RCC 7860 (cell line): ENCODE data around the gene SLC12A8.

Source experiments
- DNase-seq: peaks from one replicate; pipeline ENCODE4 v3.0.0-alpha.2; 2015; ENCODE audit warnings: low spot score
- FAIRE-seq: peaks from 2 replicates; lab custom pipeline; 2012; peaks lifted over from hg19 to GRCh38; lab: Jason Lieb, UNC

The SLC12A8 gene

DNA sequence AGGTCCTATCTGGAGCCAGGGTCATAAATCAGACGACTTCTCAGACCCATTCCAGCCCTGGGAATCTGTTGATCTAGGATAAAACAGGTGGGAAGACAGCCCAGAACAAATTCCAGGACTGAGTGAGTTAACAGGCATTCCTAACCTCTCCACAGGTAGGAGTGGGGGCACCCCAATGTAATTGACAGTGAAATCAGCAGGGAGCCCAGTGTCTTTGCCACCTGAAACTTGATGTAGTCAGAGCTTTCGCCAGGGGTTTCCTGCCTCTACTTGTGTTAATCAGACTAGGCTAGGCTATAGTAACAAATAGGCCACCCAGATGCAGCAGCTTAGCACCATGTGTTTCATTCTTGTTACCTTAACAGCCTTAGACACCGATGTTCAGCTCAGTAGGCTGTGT, 154.0 kb downstream of the SLC12A8 start:
- FAIRE-seq (no peak), DNase-seq (no peak)

DNA sequence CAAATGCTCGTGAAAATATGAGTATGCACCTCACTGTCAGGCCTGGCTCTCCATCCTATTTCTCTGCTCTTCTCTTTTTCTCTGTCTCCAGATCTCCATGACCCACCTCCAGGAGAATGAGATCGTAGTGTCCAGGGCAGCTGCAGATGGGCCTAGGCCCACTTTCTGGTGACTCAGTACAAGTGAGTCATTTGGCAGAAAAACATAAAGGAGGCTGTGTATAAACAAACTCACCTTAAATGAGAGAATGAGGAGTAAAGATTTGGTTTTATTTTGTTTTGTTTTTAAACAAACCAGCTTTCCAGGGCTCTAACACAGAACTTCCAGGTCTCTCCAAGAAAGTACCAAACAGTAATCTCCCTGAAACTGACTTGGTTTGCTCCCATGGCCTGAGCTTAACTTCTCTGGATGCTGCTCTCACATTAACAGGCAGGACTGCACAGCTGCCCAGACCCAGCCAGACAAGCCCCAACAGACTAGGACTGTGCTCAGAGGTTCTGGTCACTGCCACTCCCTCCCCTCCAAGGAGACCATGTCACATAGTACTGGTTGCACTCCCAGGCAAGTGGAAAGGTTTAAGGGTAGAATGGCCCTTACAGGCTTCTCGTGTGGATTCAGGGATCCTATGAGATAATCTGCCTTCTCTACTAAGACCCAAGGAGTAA, 155.2 kb downstream of the SLC12A8 start:
- peak; percentile 35 for FAIRE-seq

DNA sequence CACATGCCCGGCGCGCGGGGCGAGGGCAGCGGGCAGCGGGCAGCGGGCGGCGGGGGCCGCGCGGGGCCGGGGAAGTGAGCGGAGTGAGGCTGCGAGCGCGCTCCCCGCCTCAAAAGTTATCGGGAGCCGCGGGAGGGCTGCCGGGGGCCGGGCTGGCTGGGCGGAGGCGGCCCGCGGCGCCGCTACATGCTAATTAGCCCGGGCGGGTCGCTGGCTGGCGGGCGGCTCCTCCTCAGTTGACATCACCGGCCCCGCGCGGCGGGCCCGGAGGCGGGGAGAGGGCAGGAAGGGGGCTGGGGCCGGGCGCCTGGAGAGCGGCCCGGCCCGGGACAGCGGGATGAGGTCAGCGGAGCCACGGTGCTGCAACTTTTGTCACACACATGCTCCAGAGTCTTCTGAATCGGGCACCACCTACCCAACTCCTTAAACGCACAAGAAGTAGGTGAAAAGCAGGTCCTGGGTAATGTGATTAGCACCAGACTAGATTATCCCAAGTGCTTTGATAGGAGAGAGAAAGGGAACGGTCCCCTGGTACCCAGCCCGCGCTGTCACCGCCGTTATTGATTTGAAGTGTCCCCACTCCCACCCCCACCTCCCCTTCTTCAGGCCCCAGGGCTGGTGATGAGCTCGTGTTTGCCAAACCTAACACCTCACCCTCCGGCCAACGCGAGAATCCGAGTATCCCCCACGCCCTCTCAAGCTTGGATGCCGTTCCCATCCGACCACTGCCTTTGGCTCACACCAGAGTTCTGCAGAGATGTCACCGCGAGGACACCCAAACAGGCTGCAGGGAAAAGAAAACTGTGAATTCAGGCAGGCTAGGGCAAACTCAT, 156.4 kb downstream of the SLC12A8 start, which contains the start of gene HEG1:
HEG1 (minus strand) TSS at position 85 of the 833 bp plus-strand sequence. CDS start 107 bp downstream, outside the sequence.
- DNase-seq (peak; percentile 68), FAIRE-seq (no peak)

More for the DNA sequence above, 155.2 kb downstream of the SLC12A8 start:
- peak; percentile 36 for DNase-seq

GRCh38 chr3:125055331-125055912, 157.1 kb downstream of the SLC12A8 start:
- no peak for DNase-seq
- no peak for FAIRE-seq

DNA sequence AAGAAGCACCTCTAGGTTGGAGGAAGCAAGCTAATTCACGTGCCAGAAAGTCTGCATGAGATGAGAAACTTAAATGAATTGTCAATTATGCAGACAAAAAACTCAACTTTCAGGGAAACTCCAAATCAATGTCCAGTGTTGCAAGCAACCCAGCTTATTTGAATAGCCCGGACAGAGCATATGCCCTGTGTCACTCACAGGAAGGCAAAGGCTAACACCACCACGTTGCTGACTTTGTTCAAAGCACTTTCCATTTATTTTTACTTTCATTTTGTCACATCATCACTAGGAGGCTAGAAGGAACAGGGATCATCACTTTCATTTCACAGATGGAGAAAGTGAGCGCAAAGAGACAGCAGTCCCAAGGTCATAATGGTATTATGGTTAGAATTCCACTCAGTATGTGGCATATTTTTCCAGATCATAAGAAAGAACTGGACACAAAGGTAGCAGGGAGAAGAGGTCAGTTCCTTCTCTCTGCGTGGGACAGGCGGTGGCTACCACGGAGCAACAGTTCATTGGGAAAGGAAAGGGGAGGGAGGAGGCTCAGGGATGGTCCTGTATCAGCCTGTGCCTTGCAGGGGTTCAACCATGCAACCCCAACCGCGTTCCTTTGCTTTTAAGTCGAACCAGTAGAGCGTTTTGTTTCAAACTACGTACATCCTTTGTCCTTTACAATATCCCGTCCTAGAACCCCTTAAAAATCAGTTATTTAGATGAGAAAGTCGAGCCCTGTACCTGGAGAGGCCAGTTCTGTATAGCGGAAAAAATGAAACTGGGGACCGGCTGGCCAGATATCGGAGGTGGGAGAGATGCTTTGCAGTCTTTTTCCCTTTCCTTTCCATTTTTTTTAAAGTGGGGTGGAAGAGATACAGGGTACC, 157.9 kb downstream of the SLC12A8 start:
- DNase-seq (peak; percentile 66), FAIRE-seq (peak; percentile 68)

DNA sequence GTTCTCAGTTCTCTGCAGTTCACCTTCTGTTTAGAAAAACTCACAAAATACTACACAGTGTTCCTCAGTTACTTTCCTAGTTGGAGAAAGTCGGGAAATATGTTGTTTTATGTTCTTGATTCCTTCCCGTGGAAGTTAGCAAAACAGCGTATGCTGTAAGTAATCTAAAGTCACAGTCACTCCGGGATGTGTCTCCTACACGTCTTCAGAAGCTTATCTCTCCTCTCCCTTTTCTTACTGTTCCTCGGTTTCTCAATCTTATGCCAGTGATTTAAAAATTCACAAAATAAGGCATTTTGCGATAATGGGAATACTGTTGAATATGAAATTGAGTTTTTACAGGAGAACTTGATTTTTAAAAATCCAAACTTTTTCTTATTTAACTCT, 158.5 kb downstream of the SLC12A8 start:
- no peak for FAIRE-seq
- no peak for DNase-seq

DNA sequence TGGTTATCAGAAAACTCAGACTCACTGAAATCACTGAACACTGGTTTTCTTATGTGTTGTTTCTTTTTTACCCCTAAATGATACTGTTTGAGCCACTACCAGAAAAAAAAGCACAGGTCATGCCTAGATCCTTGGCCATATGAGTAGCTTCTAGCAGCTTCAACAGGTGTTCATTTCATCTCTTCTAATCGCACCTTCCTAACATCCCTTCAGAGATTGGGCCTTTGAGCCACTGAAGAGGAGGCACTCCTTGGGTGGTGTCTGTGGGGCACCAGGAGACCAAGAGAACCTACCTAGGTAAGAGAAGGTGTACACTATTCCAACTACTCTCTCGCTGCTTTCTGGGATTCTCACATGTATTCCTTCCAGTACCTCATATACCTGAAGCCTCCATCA, 159.2 kb downstream of the SLC12A8 start:
- DNase-seq (no peak), FAIRE-seq (no peak)

- FAIRE-seq (no peak), DNase-seq (peak; percentile 44)
These were observed 159.8 kb downstream of the SLC12A8 start for GRCh38 chr3:125052624-125053303.

GRCh38 chr3:125051715-125052581, 160.6 kb downstream of the SLC12A8 start:
- no peak for FAIRE-seq
- peak; percentile 64 for DNase-seq

GRCh38 chr3:125051205-125051604, 161.3 kb downstream of the SLC12A8 start:
- DNase-seq, result no peak
- no peak for FAIRE-seq

DNA sequence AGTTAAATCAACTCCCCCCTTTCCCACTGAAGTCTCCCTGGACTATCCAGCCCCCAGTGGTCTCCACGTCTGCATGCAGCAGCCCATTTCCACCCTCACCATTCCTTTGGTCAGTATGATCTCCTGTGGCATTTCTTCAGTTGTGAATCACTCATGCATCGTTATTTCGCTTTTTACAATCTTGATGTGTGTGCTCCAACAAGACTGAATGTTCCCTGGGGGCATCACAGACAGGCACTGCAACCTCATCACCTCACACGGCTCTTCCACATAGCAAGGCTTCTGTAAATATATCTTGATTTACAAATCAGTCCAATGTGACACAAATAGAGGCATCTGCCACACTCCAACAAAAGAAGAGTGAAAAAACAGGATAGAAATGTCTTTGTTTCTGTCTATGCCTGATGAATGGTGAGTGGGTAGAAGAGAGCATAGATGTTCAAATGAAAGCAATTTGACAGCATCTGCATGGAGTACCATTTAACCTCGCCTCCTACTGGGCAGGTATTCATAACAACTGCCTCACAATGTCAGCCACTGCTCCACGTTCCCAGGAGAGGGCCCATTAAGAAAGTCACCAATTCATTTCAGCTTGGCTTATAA, 162.0 kb downstream of the SLC12A8 start:
- DNase-seq, result no peak
- FAIRE-seq, result no peak

- DNase-seq (no peak), FAIRE-seq (no peak)
These were observed 164.3 kb downstream of the SLC12A8 start for GRCh38 chr3:125048282-125048681.

- DNase-seq, result peak; percentile 76
- FAIRE-seq, result peak; percentile 87
These were observed 166.6 kb downstream of the SLC12A8 start for GRCh38 chr3:125045965-125046364.

DNA sequence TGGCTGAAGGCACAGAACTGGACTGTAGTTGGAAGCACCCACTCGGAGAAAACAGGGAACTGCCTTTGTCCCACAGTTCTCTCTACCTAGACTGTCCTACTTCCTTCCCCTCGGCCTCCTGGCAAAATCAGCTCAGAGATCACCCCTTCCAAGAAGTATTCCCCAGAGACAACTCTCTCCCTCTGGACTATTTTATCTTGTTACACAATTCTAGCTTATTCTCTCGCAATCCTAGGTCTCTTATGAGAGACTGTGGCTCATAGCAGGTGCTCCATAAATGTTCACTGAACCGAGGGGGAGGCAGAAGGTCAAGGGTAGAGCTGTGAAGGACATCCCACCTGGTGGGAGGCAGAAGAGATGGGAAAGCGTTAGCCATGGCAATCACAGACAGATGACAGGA, 167.4 kb downstream of the SLC12A8 start:
- FAIRE-seq (no peak), DNase-seq (no peak)

DNA sequence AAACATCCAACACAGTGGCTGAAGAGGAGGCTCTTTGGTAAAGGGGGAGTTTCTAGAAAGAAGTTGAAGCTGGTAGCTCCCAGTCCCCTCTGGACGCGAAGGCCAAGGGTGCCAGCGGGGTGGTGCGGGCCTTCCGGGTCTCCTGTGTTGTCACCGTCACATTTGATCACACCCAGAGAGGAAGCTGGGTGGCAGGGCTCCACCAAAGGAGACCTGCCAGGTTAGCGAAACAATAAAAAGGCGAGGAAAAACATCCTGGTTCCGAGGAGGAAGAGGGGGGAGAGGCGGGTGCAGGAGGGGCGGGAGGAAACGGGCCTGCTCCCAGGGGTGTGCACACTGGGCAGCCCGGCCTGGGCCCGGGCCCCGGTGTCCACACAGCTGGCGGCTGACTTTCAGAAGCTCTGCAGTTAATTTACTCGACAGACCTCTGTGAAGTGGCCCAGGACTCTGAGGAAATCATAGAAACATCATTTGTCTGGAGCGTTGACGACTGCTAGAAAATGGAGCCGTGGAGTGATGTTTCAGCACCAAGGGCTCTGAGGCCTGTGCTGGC, 168.9 kb downstream of the SLC12A8 start:
- FAIRE-seq, result no peak
- DNase-seq, result no peak

GRCh38 chr3:125042725-125043406, 169.7 kb downstream of the SLC12A8 start:
- FAIRE-seq, result no peak
- DNase-seq, result no peak

DNA sequence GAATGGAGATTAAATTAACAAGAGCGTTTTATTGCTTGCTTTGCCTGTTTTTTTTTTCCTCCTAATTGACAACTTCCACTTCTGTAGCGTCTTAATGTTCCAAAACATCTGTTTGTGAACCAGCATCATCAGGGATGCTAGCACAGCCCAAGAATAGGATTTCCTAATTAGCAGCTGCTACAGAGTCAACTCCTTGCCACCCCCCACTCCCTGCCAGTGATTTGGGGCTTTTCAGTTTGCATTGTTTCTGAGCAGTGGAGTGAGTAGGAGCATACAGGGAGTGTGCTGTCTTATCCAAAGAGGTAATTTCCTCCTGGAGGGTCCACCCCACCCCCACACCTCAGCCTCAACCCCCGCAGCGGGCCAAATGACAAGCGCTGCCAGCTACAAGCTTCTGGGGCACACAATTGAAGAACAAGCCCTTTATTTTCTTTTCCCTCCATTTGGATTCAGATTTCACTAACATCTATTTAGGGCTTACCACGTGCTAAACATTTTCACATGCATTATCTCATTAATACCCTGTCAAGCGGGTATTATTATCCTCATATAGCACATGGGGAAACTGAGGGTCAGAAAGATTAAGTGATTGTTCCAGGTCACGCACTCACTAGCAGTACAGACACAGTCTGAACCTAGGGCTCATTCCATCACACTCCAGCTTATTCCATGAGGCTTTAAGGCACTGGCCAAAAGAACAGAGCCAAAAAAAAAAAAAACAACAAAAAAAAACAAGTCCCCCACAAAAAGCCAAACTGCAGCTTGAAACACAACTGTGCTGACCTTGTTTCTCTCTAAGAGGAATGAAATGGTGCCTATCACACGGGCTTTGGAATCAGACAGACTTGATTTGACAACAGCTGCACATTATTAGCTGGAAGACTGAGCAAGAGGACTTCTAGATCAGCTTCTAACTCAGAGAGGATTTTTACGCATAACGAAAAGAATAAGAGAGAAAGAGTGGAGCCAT, 173.1 kb downstream of the SLC12A8 start:
- no peak for FAIRE-seq
- DNase-seq, result no peak
